Pons (tissue), 1 donor: Measurements from ENCODE around the gene PSMA7.
"Not testable (repeated sequence)": the region's sequence is repeated elsewhere in the genome, so short reads cannot be mapped to it uniquely, and the experiment has no call there.

ENCODE experiments used
- DNase-seq: peaks from one replicate; pipeline ENCODE4 v3.0.0-alpha.2; 2016; ENCODE audit warnings: low spot score

Gene PSMA7

GRCh38 chr20:62155428-62156253, 12.4 kb upstream of the PSMA7 start:
- DNase-seq = no peak

GRCh38 chr20:62151835-62152364, 8.7 kb upstream of the PSMA7 start:
- no peak for DNase-seq

- DNase-seq = no peak
Observed at GRCh38 chr20:62151225-62151624, 8.0 kb upstream of the PSMA7 start.

GRCh38 chr20:62150310-62150575, 7.0 kb upstream of the PSMA7 start:
- no peak for DNase-seq

- DNase-seq = peak; percentile 70
Observed at GRCh38 chr20:62149532-62150309, 6.5 kb upstream of the PSMA7 start.

GRCh38 chr20:62148908-62149314, 5.7 kb upstream of the PSMA7 start:
- DNase-seq = no peak

GRCh38 chr20:62148383-62148782, 5.2 kb upstream of the PSMA7 start:
- not testable (repeated sequence) for DNase-seq

- no peak for DNase-seq
Observed at GRCh38 chr20:62147528-62147927, 4.3 kb upstream of the PSMA7 start.

- DNase-seq = no peak
Observed at GRCh38 chr20:62147125-62147524, 3.9 kb upstream of the PSMA7 start.

- no peak for DNase-seq
Observed at GRCh38 chr20:62146019-62146755, 3.0 kb upstream of the PSMA7 start.

GRCh38 chr20:62145688-62146018, 2.5 kb upstream of the PSMA7 start:
- no peak for DNase-seq

- no peak for DNase-seq
Observed at GRCh38 chr20:62143957-62144825, 997 bp upstream of the PSMA7 start.

GRCh38 chr20:62142252-62143080, 728 bp downstream of the PSMA7 start:
- DNase-seq = no peak

- DNase-seq = peak; percentile 39
Observed at GRCh38 chr20:62141397-62142251, 1.6 kb downstream of the PSMA7 start.

GRCh38 chr20:62141043-62141396, 2.2 kb downstream of the PSMA7 start:
- DNase-seq = no peak

- DNase-seq = no peak
Observed at GRCh38 chr20:62139636-62140035, 3.6 kb downstream of the PSMA7 start.

GRCh38 chr20:62138912-62139311, 4.3 kb downstream of the PSMA7 start:
- no peak for DNase-seq

- no peak for DNase-seq
Observed at GRCh38 chr20:62138204-62138543, 5.0 kb downstream of the PSMA7 start.

- no peak for DNase-seq
Observed at GRCh38 chr20:62137478-62138203, 5.6 kb downstream of the PSMA7 start.

- DNase-seq = no peak
Observed at GRCh38 chr20:62137092-62137384, 6.2 kb downstream of the PSMA7 start.
